Stimulated activated CD4-positive, alpha-beta T cell treated with anti-CD3 and anti-CD28 coated beads, Interleukin-2, amount 100 ng/mL, for 4 hours (primary cell): ENCODE results near the gene ATRN.

Experiments
- DNase-seq: peaks from one replicate; pipeline ENCODE4 v3.0.0-alpha.2; 2020; ENCODE audit warnings: low read depth

Gene ATRN

GRCh38 chr20:3658716-3659491 is 188.1 kb downstream of the ATRN start:
- no peak for DNase-seq

GRCh38 chr20:3659492-3660261 is 188.9 kb downstream of the ATRN start:
- no peak for DNase-seq

- DNase-seq: no peak
Observed at GRCh38 chr20:3660262-3661059, 189.6 kb downstream of the ATRN start.

GRCh38 chr20:3661060-3661813 is 190.4 kb downstream of the ATRN start:
- DNase-seq: no peak

- DNase-seq: no peak
Observed at GRCh38 chr20:3661814-3662665, 191.2 kb downstream of the ATRN start.

GRCh38 chr20:3663031-3663701 is 192.3 kb downstream of the ATRN start, which contains the start of gene GFRA4:
TSS of gene GFRA4 (minus strand) at chr20:3663399. CDS start at chr20:3663399, 0 bp downstream.
- DNase-seq: no peak

- no peak for DNase-seq
Observed at GRCh38 chr20:3663858-3664257, 193.0 kb downstream of the ATRN start.

GRCh38 chr20:3667434-3668037 is 196.7 kb downstream of the ATRN start:
- DNase-seq: no peak

- DNase-seq: no peak
Observed at GRCh38 chr20:3669710-3670367, 199.0 kb downstream of the ATRN start.

GRCh38 chr20:3670511-3670910 is 199.7 kb downstream of the ATRN start:
- DNase-seq: no peak

GRCh38 chr20:3670945-3671344 is 200.1 kb downstream of the ATRN start:
- no peak for DNase-seq

- DNase-seq: no peak
Observed at GRCh38 chr20:3671986-3672546, 201.2 kb downstream of the ATRN start.

- no peak for DNase-seq
Observed at GRCh38 chr20:3672547-3673171, 201.8 kb downstream of the ATRN start.

- DNase-seq: no peak
Observed at GRCh38 chr20:3673221-3674070, 202.6 kb downstream of the ATRN start.

- no peak for DNase-seq
Observed at GRCh38 chr20:3674447-3674846, 203.6 kb downstream of the ATRN start.

- DNase-seq: no peak
Observed at GRCh38 chr20:3674995-3675900, 204.4 kb downstream of the ATRN start.
